HEK293T (cell line): Measurements from ENCODE around the gene PRDX2.

Source experiments
- FOXK2 ChIP-seq: fragments of 450-650 bp; IDR thresholded peaks from 2 replicates; pipeline ENCODE4 v1.6.1; 2016; ENCODE audit warnings: mild to moderate bottlenecking
- FOXM1 ChIP-seq: fragments of 450-650 bp; IDR thresholded peaks from 2 replicates; pipeline ENCODE4 v1.6.1; 2017; ENCODE audit warnings: mild to moderate bottlenecking, borderline replicate concordance

- TF ChIP-seq FOXM1: no peak
- TF ChIP-seq FOXK2: no peak
Measured at GRCh38 chr19:12840091-12841079, 38.8 kb upstream of the PRDX2 start.
